ENCODE measurements around the gene ALPK1. TPM values are rescaled to one million over a fixed set of nuclear protein-coding genes. Genes with fewer than 3 reads are reported as not detected.
"Not testable (repeated sequence)": the region's sequence is repeated elsewhere in the genome, so short reads cannot be mapped to it uniquely, and the experiment has no call there.

Gene ALPK1
- total RNA-seq, 1 donor from 2014 or later = 34.3 TPM

DNA sequence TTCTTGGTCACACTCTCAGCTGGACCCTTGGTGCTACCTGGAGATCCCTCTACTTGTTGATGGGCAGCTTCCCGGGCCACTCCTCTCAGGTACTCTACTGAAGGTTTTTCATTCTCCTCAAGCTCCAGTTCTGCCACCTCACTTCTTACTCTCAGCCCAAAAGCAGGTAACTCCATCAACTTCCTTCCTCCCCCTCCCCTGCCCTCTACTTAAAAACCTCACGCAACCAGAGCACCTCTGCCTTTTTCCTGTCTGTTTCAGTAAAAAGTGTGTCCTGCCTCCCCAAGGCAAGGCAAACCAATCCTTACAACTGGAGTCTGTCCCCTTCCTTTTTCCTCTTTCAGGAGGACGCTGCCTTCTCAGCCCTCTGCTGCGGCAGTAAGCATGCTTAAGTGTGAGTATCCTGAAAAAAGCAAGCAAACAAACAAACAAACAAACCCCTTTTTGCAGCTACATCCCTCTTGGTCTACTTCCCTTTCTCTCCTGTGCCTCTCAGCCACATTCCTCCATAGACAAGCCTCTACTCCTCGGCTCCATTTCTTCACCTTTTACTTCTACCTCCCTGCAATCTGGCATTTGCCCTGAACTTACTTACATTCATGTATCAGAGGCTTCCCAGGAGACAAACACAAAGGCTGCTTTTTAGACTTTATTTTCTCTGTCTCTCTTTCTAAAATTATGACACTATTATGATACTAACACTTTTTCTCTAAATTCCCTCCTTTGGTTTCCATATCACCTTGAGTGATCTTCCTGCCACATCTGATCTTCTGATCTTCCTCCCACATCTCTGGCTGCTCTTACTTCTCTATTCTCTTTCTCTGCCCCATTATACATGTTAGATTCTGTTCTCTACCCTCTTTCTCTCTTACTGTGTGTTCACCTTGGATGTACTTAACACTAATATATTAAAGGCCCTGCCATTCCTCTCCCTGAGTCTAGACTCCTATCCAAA is 5.4 kb downstream of the ALPK1 start:
- Histone ChIP-seq H3K4me1 (no peaks in the 10 kb centered on the region), H3K27ac (no peak overlapping the region)
- ATAC-seq = no peak

GRCh38 chr4:112305477-112305876 is 8.3 kb downstream of the ALPK1 start:
- H3K27ac ChIP-seq; intact Hi-C loops (cut with DNase I); H3K27me3 ChIP-seq; H3K4me1 ChIP-seq; H3K9me3 ChIP-seq; H3K4me3 ChIP-seq; DNase-seq; H3K36me3 ChIP-seq; ATAC-seq: not testable (repeated sequence)

More for the DNA sequence above, 5.4 kb downstream of the ALPK1 start:
- no peak for DNase-seq
- Histone ChIP-seq H3K27me3 (no peaks in the 10 kb centered on the region), H3K36me3 (peaks cover 6% of the 10 kb centered on the region), H3K4me3 (no peak overlapping the region), H3K9me3 (no peaks in the 10 kb centered on the region)
- no peak for TF ChIP-seq CTCF (IDR thresholded peaks at IDR 0.05)
- intact Hi-C loops (cut with DNase I) = no loop called here

GRCh38 chr4:112309263-112309791 is 12.2 kb downstream of the ALPK1 start:
- H3K9me3 ChIP-seq; ATAC-seq; H3K27ac ChIP-seq; H3K4me3 ChIP-seq; intact Hi-C loops (cut with DNase I); H3K27me3 ChIP-seq; DNase-seq; H3K36me3 ChIP-seq; H3K4me1 ChIP-seq: not testable (repeated sequence)

- no peak for TF ChIP-seq CTCF (IDR thresholded peaks at IDR 0.05)
- H3K9me3 ChIP-seq = no peaks in the 10 kb centered on the region
- H3K4me3 ChIP-seq = no peak overlapping the region
- no peaks in the 10 kb centered on the region for H3K27me3 ChIP-seq
- ATAC-seq (no peak), DNase-seq (no peak)
- no peaks in the 10 kb centered on the region for H3K36me3 ChIP-seq
- intact Hi-C loops (cut with DNase I) = no loop called here
- no peak overlapping the region for H3K27ac ChIP-seq
- H3K4me1 ChIP-seq = no peaks in the 10 kb centered on the region
Observed at GRCh38 chr4:112311516-112311915, 14.3 kb downstream of the ALPK1 start.

- TF ChIP-seq CTCF (IDR thresholded peaks at IDR 0.05) = no peak
- Histone ChIP-seq H3K27me3 (no peaks in the 10 kb centered on the region), H3K4me3 (no peak overlapping the region), H3K27ac (no peak overlapping the region), H3K9me3 (no peaks in the 10 kb centered on the region), H3K36me3 (no peaks in the 10 kb centered on the region), H3K4me1 (no peaks in the 10 kb centered on the region)
- ATAC-seq (peak; percentile 71), DNase-seq (no peak)
- intact Hi-C loops (cut with DNase I) = no loop called here
Observed at GRCh38 chr4:112312610-112313239, 15.6 kb downstream of the ALPK1 start.

- no peaks in the 10 kb centered on the region for H3K9me3 ChIP-seq
- no peak for TF ChIP-seq CTCF (IDR thresholded peaks at IDR 0.05)
- ATAC-seq (peak; percentile 75), DNase-seq (no peak)
- H3K36me3 ChIP-seq = no peaks in the 10 kb centered on the region
- no peak overlapping the region for H3K27ac ChIP-seq
- no peaks in the 10 kb centered on the region for H3K27me3 ChIP-seq
- intact Hi-C loops (cut with DNase I) = no loop called here
- no peak overlapping the region for H3K4me3 ChIP-seq
- H3K4me1 ChIP-seq = no peaks in the 10 kb centered on the region
Observed at GRCh38 chr4:112315446-112315845, 18.3 kb downstream of the ALPK1 start.

All from upper lobe of right lung (tissue), 1 donor.